ENCODE results near the gene ALAS1.

The ALAS1 gene

DNA sequence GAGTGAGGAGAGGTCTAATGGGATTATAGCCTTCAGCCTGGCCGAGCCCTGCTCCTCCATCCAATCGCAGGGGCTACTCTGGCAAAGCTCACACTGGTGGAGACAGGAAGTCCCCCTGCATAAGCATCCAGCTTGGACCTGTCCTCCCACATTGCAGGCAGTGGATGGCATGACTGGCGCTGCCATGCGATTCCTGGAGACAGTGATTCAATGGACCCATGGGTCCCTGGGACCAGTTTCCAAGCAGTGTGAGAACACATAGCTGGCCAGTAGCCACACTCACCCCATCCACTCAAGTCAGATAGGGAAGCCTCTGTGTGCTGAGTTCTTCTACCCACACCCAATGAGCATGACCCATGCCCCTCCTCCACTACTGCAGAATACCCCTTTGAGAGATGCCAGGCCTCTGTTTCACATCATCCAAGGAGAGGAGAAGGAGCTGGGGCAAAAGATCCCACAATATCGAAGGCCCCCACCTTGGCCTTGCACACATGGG, 25.6 kb upstream of the ALAS1 start:
- TF ChIP-seq, protein P1, sequence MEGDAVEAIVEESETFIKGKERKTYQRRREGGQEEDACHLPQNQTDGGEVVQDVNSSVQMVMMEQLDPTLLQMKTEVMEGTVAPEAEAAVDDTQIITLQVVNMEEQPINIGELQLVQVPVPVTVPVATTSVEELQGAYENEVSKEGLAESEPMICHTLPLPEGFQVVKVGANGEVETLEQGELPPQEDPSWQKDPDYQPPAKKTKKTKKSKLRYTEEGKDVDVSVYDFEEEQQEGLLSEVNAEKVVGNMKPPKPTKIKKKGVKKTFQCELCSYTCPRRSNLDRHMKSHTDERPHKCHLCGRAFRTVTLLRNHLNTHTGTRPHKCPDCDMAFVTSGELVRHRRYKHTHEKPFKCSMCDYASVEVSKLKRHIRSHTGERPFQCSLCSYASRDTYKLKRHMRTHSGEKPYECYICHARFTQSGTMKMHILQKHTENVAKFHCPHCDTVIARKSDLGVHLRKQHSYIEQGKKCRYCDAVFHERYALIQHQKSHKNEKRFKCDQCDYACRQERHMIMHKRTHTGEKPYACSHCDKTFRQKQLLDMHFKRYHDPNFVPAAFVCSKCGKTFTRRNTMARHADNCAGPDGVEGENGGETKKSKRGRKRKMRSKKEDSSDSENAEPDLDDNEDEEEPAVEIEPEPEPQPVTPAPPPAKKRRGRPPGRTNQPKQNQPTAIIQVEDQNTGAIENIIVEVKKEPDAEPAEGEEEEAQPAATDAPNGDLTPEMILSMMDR (IDR thresholded peaks at IDR 0.05; ENCODE audit: low read length, missing control alignments): no peak
- H3K4me3 ChIP-seq (replicated peaks; ENCODE audit: low read depth, low read length): no peak overlapping the region
- DNase-seq (ENCODE audit: low read depth): no peak

DNA sequence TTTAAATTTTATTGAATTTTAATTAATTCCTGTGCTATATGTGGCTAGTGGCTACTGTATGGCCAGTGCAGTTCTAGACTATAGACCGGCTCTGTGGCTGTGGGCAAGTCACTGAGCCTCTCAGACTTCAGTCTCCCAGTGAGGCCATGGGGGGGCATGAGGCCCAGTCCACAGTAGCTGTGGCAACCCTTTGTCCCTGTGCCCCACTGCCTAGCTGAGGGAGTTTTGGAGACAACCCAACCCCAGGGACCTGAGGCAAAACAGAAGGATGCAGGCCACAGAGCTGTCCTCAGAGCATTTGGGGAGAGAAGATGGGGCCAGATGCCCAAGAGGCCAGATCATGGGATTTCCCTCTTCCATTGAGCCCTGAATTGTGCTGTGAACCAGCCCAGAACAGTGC, 24.9 kb upstream of the ALAS1 start:
- H3K4me3 ChIP-seq (replicated peaks; ENCODE audit: low read depth, low read length): no peak overlapping the region
- DNase-seq (ENCODE audit: low read depth): no peak
- TF ChIP-seq, protein P1 (IDR thresholded peaks at IDR 0.05; ENCODE audit: low read length, missing control alignments): no peak

DNA sequence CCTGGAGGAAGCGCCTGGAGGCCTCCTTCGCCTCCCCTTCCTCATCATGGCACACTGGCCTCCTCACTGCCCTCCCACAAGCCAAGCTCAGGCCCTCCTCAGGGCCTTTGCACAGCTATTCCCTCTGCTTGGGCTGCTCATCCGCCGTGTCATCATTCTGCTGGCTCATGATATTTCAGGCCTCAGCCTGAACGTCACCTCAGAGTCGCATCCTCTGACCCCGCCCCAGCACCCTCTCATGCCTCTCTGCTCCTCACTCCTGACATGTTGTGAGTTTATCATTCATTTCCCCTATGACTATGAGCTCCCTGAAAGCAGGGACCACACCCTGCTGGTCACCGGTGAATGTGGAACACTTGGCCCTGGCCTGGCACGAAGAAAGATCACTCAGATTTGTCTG, 23.1 kb upstream of the ALAS1 start:
- no peak overlapping the region for H3K4me3 ChIP-seq (replicated peaks; ENCODE audit: low read depth, low read length)
- TF ChIP-seq, protein P1 (IDR thresholded peaks at IDR 0.05; ENCODE audit: low read length, missing control alignments): no peak
- DNase-seq (ENCODE audit: low read depth): no peak

DNA sequence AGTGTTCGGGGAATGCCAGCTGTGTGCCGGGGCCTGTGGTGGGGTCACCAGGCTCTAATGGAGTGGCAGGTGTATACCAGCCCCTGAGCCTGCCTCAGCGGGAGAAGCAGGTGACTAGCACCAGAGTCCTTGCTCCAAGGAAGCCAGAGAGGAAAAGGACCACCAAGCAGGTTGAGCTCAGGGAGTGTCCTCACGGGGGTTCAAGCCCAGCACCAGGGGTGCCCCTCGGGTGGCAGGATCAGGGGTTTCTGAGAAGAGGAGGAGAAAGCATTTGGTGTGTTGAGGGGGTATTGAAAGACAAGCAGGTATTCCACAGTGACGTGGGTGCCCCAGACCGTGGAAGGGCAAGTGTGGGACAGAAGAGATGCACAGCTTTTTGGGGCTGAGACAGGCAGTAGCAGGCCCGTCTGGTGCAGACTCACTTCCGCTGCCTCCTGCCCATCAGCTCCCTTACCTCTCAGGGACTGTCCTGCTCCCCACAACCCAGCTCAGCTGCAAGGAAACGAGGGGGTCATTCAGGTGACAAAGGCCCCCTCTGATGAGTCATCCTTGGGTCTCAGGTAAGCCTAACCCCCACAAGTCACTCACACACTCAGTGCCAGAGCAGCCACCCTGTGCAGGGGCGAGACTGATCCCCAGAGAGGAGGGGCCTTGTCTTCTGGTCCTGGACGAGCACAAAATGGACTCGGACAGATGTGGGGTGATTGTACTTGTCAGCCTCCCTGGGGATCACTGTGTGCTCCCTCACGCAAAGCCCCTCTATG, 22.4 kb upstream of the ALAS1 start:
- TF ChIP-seq, protein P1 (IDR thresholded peaks at IDR 0.05; ENCODE audit: low read length, missing control alignments): no peak
- DNase-seq (ENCODE audit: low read depth): no peak
- no peak overlapping the region for H3K4me3 ChIP-seq (replicated peaks; ENCODE audit: low read depth, low read length)

DNA sequence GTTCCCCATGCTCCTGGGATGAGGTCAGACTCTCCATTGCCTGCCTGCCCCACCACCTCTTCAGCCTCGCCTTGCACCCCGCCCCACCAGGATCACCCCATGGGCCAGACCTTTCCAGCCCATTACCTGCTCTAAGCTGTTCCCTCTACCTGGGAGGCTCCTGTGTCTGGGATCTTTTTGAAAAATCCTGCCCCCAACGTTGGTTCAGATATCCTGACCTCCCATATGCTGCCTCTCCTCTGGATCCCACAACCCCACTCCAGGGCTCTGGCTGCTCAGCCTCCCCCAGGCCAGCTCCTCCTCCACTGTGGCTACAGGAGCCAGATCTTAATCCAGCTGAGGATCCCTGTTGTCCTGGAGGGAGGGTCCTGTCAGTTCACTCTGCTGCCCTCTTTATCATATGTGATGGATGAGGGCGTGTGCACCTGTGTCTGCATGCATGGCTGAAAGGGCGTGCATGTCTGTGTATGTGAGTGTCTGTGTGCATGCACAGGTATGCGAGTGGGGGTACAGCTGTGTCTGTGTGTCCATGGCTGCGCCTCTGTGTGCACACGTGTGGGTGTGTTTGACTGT, 21.7 kb upstream of the ALAS1 start:
- TF ChIP-seq, protein P1 (IDR thresholded peaks at IDR 0.05; ENCODE audit: low read length, missing control alignments): no peak
- no peak overlapping the region for H3K4me3 ChIP-seq (replicated peaks; ENCODE audit: low read depth, low read length)
- no peak for DNase-seq (ENCODE audit: low read depth)

DNA sequence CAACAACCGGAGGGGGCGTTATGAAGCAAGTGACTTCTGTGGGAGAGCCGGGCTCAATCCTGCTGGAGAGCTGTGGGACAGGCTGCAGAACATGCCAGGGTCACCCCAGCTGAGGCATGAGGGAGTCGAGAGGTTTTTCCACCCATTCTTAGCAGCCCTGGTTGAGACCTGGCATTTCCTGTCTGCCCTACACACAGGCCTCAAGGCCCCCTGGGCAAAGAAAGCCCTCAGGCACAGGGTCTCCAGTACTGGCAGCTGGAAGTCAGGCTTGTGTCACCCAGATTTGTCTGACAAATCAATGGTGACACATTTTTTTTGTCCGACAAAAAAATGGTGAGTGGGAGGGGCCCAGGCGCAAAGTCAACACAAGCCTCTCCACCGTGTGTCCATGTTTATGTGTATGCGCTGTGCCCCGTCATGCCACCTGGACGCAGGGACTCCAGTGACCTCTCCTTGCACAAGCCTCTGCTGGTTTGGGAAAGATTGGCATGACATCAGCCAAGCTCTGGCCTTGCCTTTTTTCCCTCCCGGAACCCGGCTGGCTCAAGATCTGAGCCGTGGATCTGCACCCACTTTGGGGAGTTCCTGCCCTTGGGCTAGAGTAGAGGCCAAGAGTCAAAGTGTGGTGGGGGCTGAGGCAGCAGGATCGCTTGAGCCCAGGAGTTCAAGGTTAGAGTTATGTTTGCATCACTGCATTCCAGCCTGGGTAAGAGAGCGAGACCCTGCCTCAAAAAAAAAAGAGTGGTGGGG, 20.8 kb upstream of the ALAS1 start:
- TF ChIP-seq, protein P1 (IDR thresholded peaks at IDR 0.05; ENCODE audit: low read length, missing control alignments): no peak
- no peak overlapping the region for H3K4me3 ChIP-seq (replicated peaks; ENCODE audit: low read depth, low read length)
- DNase-seq (ENCODE audit: low read depth): no peak
